UCSD-AML1 (cell line): Measurements from ENCODE around the gene RASGRP1.

Source experiments
- DNase-seq: peaks from one replicate; lab custom pipeline; 2025; ENCODE audit not compliant: unreplicated experiment; lab: John Stamatoyannopoulos, UW

RASGRP1 gene

GRCh38 chr15:38461066-38461833 lies 103.4 kb downstream of the RASGRP1 start:
- DNase-seq = no peak

- DNase-seq = no peak
Observed at GRCh38 chr15:38460543-38460942, 104.1 kb downstream of the RASGRP1 start.

- no peak for DNase-seq
Observed at GRCh38 chr15:38459480-38459879, 105.1 kb downstream of the RASGRP1 start.

DNA sequence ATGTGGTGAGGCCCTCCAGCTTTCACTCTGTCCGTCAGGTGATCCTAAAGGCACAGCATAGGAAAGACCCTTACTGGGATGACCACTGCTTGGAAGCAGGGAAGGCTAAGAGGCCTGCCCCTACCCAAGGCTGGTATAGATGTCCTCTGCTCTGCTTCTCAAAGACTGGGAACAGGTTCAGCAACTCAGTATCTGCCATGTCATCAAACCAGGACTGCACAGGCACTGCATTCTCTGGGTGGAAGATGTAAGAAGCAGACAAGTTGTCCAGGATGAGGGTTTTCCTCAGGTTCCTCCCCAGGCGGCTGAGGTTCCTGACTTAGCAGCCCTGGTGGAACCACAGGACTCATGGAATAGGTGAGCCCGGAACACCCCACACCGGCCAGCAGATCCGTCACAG lies 106.0 kb downstream of the RASGRP1 start:
- DNase-seq = no peak

- no peak for DNase-seq
Observed at GRCh38 chr15:38455092-38455491, 109.5 kb downstream of the RASGRP1 start.

GRCh38 chr15:38454696-38455090 lies 109.9 kb downstream of the RASGRP1 start:
- DNase-seq = no peak

DNA sequence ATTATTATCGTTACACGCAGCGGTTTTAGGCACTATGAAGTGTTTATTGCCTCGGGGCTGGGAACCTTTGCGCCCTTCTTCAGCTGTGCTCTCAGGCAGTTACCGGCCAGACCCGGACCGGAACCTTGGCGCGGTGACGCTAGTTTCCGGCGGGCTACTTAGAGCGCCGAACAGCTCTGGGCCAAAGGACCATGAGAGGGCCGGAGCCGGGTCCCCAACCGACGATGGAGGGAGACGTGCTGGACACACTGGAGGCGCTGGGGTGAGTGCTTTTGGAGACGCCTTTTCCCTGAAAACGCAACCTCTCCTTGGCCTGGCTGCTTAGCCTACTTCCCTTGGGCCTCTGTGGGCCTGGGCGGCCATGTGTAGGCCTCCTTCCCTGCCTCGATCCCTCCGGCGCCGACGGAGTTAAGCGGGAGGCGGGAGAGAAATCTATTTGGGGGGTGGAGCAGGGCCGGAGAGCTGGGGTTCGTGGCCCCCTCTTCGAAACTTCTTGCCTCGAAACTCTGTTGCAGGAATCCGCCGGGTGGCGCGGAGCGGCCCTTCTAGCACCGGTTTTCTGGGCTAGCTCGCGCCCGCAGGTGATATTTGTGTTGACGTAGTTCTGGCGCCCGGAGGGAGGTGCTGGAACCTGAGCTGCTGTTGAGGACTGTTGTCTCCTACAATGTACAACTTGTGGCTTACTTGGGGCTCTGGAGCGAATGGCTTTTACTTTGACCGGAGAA lies 110.5 kb downstream of the RASGRP1 start, which contains the start of gene FAM98B:
Gene FAM98B (plus strand): TSS at position 157 of the 725 bp plus-strand sequence. CDS start 35 bp downstream, at position 192.
- peak; percentile 92 for DNase-seq

GRCh38 chr15:38441130-38441519 lies 123.5 kb downstream of the RASGRP1 start:
- DNase-seq = no peak

GRCh38 chr15:38440353-38441129 lies 124.1 kb downstream of the RASGRP1 start:
- peak; percentile 39 for DNase-seq
